Erythroblast (primary cell): Measurements from ENCODE around the gene IL12RB2.

Experiments used
- GATA1 ChIP-seq: IDR thresholded peaks from 2 replicates; pipeline ENCODE4 v1.6.1; 2011; ENCODE audit warnings: low read depth, mild to moderate bottlenecking, control low read depth, low read length, moderate library complexity
- POLR2A ChIP-seq: IDR thresholded peaks from 2 replicates; pipeline ENCODE4 v1.6.1; 2011; ENCODE audit warnings: mild to moderate bottlenecking, low read length

DNA sequence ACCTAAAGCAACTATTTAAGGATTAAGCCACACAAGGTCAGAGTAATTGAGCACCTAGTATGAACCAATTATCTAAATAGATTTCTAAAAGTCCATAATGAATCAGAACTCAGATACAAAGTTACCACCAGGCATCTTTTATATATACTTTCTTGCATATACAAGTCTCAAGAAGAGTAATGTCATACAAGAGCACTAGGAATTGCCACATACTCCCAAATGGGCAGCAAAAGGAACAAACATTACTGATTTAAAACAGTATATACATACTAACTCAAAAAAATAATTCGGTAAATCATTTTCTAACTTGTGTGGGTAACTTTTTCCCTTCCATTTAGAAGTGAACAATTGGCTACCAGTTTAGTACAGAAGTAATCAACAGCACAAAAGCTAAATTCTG is 100.5 kb downstream of the IL12RB2 start:
- no peak for TF ChIP-seq GATA1
- TF ChIP-seq POLR2A = no peak
